Activated B cell treated with CpG ODN at 0.5 μM for 24 hours (primary cell): ENCODE data around the gene MSI2. TPM values are rescaled to one million over a fixed set of nuclear protein-coding genes. Genes with fewer than 3 reads are reported as not detected.

Experiments
- ATAC-seq: fragments of 200-7000 bp; cut with Tn5 transposase; one replicate; pipeline ENCODE4 v1.10.0; 2021; ENCODE audit warnings: low read depth, mild to moderate bottlenecking, moderate library complexity
- CTCF ChIA-PET: fragments of 350-600 bp; sonication (Branson Sonifier 250); formaldehyde crosslinking; loops from one replicate; lab custom pipeline; 2021; ENCODE audit warnings: antibody characterized with exemption; lab: Charles Lee
- POLR2A ChIA-PET: fragments of 350-600 bp; sonication (Branson Sonifier 250); formaldehyde crosslinking; loops from one replicate; lab custom pipeline; 2021; ENCODE audit warnings: antibody characterized with exemption; lab: Charles Lee
- DNase-seq: peaks from one replicate; pipeline ENCODE4 v3.0.0; 2022
- H3K27ac Mint-ChIP-seq: one replicate; pipeline ENCODE4 v1.8.0; 2020; ENCODE audit warnings: mixed read lengths
- H3K27me3 Mint-ChIP-seq: one replicate; pipeline ENCODE4 v1.8.0; 2021; ENCODE audit warnings: mixed read lengths
- H3K36me3 Mint-ChIP-seq: one replicate; pipeline ENCODE4 v1.8.0; 2021; ENCODE audit warnings: low read depth, mixed read lengths
- H3K4me1 Mint-ChIP-seq: one replicate; pipeline ENCODE4 v1.8.0; 2021; ENCODE audit warnings: mixed read lengths
- H3K4me3 Mint-ChIP-seq: one replicate; pipeline ENCODE4 v1.8.0; 2020; ENCODE audit warnings: mild to moderate bottlenecking, mixed read lengths
- H3K9me3 Mint-ChIP-seq: one replicate; pipeline ENCODE4 v1.8.0; 2020; ENCODE audit warnings: mixed read lengths
- intact Hi-C: fragments of 100-400 bp; cut with micrococcal nuclease; formaldehyde crosslinking; loops from one replicate; pipeline ENCODE4 v1.15.1; 2024
- total RNA-seq: library from RNA; stranded (reverse); gene quantifications from 2 replicates; pipeline ENCODE4 v1.2.3, GENCODE V29; 2022
- TF ChIP-seq, protein P1 (sequence below): fragments of 200-600 bp; IDR thresholded peaks from one replicate; pipeline ENCODE4 v1.8.0; 2022; ENCODE audit warnings: antibody characterized with exemption, mild to moderate bottlenecking

MSI2 gene
- total RNA-seq, 1 donor from 2014 or later = 102 TPM

- TF ChIP-seq, protein P1, sequence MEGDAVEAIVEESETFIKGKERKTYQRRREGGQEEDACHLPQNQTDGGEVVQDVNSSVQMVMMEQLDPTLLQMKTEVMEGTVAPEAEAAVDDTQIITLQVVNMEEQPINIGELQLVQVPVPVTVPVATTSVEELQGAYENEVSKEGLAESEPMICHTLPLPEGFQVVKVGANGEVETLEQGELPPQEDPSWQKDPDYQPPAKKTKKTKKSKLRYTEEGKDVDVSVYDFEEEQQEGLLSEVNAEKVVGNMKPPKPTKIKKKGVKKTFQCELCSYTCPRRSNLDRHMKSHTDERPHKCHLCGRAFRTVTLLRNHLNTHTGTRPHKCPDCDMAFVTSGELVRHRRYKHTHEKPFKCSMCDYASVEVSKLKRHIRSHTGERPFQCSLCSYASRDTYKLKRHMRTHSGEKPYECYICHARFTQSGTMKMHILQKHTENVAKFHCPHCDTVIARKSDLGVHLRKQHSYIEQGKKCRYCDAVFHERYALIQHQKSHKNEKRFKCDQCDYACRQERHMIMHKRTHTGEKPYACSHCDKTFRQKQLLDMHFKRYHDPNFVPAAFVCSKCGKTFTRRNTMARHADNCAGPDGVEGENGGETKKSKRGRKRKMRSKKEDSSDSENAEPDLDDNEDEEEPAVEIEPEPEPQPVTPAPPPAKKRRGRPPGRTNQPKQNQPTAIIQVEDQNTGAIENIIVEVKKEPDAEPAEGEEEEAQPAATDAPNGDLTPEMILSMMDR = no peak
- no peak for ATAC-seq
- ChIA-PET POLR2A (no interaction called here), CTCF (interaction anchor here (1.2 to 1.9 kb wide), 2 partner anchors 36 to 426 kb away, joined by 4 to 5 read pairs; no protein-coding TSS in a partner anchor)
- peaks cover 4% of the 10 kb centered on the region for H3K27me3 Mint-ChIP-seq
- no peak for DNase-seq
- no peak overlapping the region for H3K27ac Mint-ChIP-seq
- intact Hi-C loops = no loop called here
- H3K4me1 Mint-ChIP-seq = no peaks in the 10 kb centered on the region
- H3K4me3 Mint-ChIP-seq = no peak overlapping the region
- H3K36me3 Mint-ChIP-seq = no peaks in the 10 kb centered on the region
- H3K9me3 Mint-ChIP-seq = no peaks in the 10 kb centered on the region
Measured at GRCh38 chr17:57245786-57246185, 10.5 kb upstream of the MSI2 start.

GRCh38 chr17:57246257-57246656 is 10.1 kb upstream of the MSI2 start:
- H3K27me3 Mint-ChIP-seq = peaks cover 4% of the 10 kb centered on the region
- H3K36me3 Mint-ChIP-seq = no peaks in the 10 kb centered on the region
- ChIA-PET CTCF (interaction anchor here (1.2 to 1.9 kb wide), 2 partner anchors 35 to 425 kb away, joined by 4 to 5 read pairs; no protein-coding TSS in a partner anchor), POLR2A (no interaction called here)
- no peaks in the 10 kb centered on the region for H3K4me1 Mint-ChIP-seq
- DNase-seq = no peak
- no peak overlapping the region for H3K27ac Mint-ChIP-seq
- ATAC-seq = no peak
- H3K4me3 Mint-ChIP-seq = no peak overlapping the region
- intact Hi-C loops = no loop called here
- H3K9me3 Mint-ChIP-seq = peaks cover 1% of the 10 kb centered on the region
- TF ChIP-seq, protein P1 = no peak

GRCh38 chr17:57247261-57247660 is 9.1 kb upstream of the MSI2 start:
- ChIA-PET POLR2A (interaction anchor here (1.0 kb wide), 1 partner anchor 9 kb away, joined by 3 read pairs; the partner anchor contains the start of gene MSI2), CTCF (interaction anchor here (1.9 kb wide), 1 partner anchor 424 kb away, joined by 5 read pairs; no protein-coding TSS in a partner anchor)
- DNase-seq (no peak), ATAC-seq (no peak)
- Mint-ChIP-seq H3K36me3 (no peaks in the 10 kb centered on the region), H3K27ac (no peak overlapping the region), H3K4me3 (no peak overlapping the region), H3K9me3 (peaks cover 5% of the 10 kb centered on the region), H3K27me3 (peaks cover 4% of the 10 kb centered on the region), H3K4me1 (no peaks in the 10 kb centered on the region)
- TF ChIP-seq, protein P1 = no peak
- intact Hi-C loops = no loop called here

- Mint-ChIP-seq H3K4me3 (no peak overlapping the region), H3K36me3 (no peaks in the 10 kb centered on the region), H3K4me1 (no peaks in the 10 kb centered on the region), H3K9me3 (peaks cover 5% of the 10 kb centered on the region), H3K27me3 (peaks cover 4% of the 10 kb centered on the region), H3K27ac (no peak overlapping the region)
- TF ChIP-seq, protein P1 = no peak
- no peak for ATAC-seq
- DNase-seq = no peak
- ChIA-PET POLR2A (interaction anchor here (1.0 kb wide), 1 partner anchor 8 kb away, joined by 3 read pairs; the partner anchor contains the start of gene MSI2), CTCF (interaction anchor here (1.6 kb wide), 1 partner anchor 500 kb away, joined by 4 read pairs; no protein-coding TSS in a partner anchor)
- intact Hi-C loops = no loop called here
Measured at GRCh38 chr17:57247913-57248312, 8.4 kb upstream of the MSI2 start.

DNA sequence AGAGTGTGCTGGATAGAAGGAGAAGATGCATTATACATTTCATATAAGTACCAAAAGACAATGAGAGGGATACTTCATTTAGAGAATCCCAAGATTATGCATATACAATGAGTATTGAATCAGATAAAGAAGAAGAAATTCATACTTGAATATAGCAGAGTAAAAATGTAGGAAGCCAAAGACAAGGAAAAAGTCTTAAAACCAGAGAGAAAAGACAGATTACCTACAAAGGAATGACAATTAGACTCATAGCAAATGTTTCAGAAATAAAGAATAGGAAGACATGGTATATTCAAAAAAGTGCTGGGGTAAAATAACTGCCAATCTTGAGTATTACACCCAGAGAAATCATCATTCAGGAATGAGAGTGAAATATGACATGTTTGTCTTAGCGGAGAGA is 6.8 kb upstream of the MSI2 start:
- Mint-ChIP-seq H3K27ac (no peak overlapping the region), H3K36me3 (no peaks in the 10 kb centered on the region), H3K27me3 (no peaks in the 10 kb centered on the region), H3K4me3 (no peak overlapping the region), H3K9me3 (peaks cover 5% of the 10 kb centered on the region), H3K4me1 (no peaks in the 10 kb centered on the region)
- intact Hi-C loops = no loop called here
- TF ChIP-seq, protein P1 = no peak
- POLR2A ChIA-PET = no interaction called here
- DNase-seq (no peak), ATAC-seq (no peak)
- CTCF ChIA-PET = no interaction called here
